BE2C (cell line): ENCODE data around the gene ANKRD28.

Experiments
- DNase-seq: peaks from one replicate; pipeline ENCODE4 v3.0.0-alpha.2; 2020
- H3K27me3 ChIP-seq: fragments of 250-450 bp; sonication (Bioruptor Pico); 2 replicates; pipeline ENCODE4 v1.5.1; 2020; ENCODE audit warnings: mild to moderate bottlenecking
- H3K36me3 ChIP-seq: fragments of 250-450 bp; sonication (Bioruptor Pico); 2 replicates; pipeline ENCODE4 v1.5.1; 2020; ENCODE audit warnings: mild to moderate bottlenecking
- H3K4me1 ChIP-seq: fragments of 250-450 bp; sonication (Bioruptor Pico); 2 replicates; pipeline ENCODE4 v1.5.1; 2020
- H3K4me3 ChIP-seq: 2 replicates; pipeline ENCODE4 v1.5.1; 2011; ENCODE audit warnings: low read depth, low read length
- H3K9me3 ChIP-seq: fragments of 250-450 bp; sonication (Bioruptor Pico); 2 replicates; pipeline ENCODE4 v1.5.1; 2020
- CTCF ChIP-seq: IDR thresholded peaks from 2 replicates; pipeline ENCODE4 v1.5.1; 2012; ENCODE audit warnings: mild to moderate bottlenecking, low read depth, low read length

ANKRD28 gene

GRCh38 chr3:15839568-15839967, 41.8 kb upstream of the ANKRD28 start:
- H3K27me3 ChIP-seq = no peaks in the 10 kb centered on the region
- no peak for DNase-seq
- no peak for TF ChIP-seq CTCF
- H3K4me1 ChIP-seq = no peaks in the 10 kb centered on the region
- H3K4me3 ChIP-seq = no peak overlapping the region
- H3K9me3 ChIP-seq = no peaks in the 10 kb centered on the region
- H3K36me3 ChIP-seq = no peaks in the 10 kb centered on the region

- Histone ChIP-seq H3K4me1 (no peaks in the 10 kb centered on the region), H3K9me3 (no peaks in the 10 kb centered on the region), H3K4me3 (no peak overlapping the region), H3K27me3 (no peaks in the 10 kb centered on the region), H3K36me3 (no peaks in the 10 kb centered on the region)
- DNase-seq = no peak
- no peak for TF ChIP-seq CTCF
Observed at GRCh38 chr3:15831927-15832326, 34.1 kb upstream of the ANKRD28 start.

- DNase-seq = no peak
- no peak for TF ChIP-seq CTCF
- Histone ChIP-seq H3K36me3 (no peaks in the 10 kb centered on the region), H3K9me3 (no peaks in the 10 kb centered on the region), H3K27me3 (no peaks in the 10 kb centered on the region), H3K4me1 (no peaks in the 10 kb centered on the region), H3K4me3 (no peak overlapping the region)
Observed at GRCh38 chr3:15825016-15825415, 27.2 kb upstream of the ANKRD28 start.

GRCh38 chr3:15823092-15823491, 25.3 kb upstream of the ANKRD28 start:
- Histone ChIP-seq H3K9me3 (no peaks in the 10 kb centered on the region), H3K27me3 (no peaks in the 10 kb centered on the region), H3K4me1 (no peaks in the 10 kb centered on the region), H3K36me3 (no peaks in the 10 kb centered on the region), H3K4me3 (no peak overlapping the region)
- TF ChIP-seq CTCF = no peak
- no peak for DNase-seq

- Histone ChIP-seq H3K36me3 (no peaks in the 10 kb centered on the region), H3K4me1 (no peaks in the 10 kb centered on the region), H3K27me3 (no peaks in the 10 kb centered on the region), H3K9me3 (no peaks in the 10 kb centered on the region), H3K4me3 (no peak overlapping the region)
- DNase-seq = no peak
- TF ChIP-seq CTCF = no peak
Observed at GRCh38 chr3:15822281-15822680, 24.5 kb upstream of the ANKRD28 start.

- no peak for DNase-seq
- no peak overlapping the region for H3K4me3 ChIP-seq
- no peaks in the 10 kb centered on the region for H3K9me3 ChIP-seq
- H3K4me1 ChIP-seq = no peaks in the 10 kb centered on the region
- H3K36me3 ChIP-seq = no peaks in the 10 kb centered on the region
- H3K27me3 ChIP-seq = no peaks in the 10 kb centered on the region
- TF ChIP-seq CTCF = no peak
Observed at GRCh38 chr3:15820911-15821310, 23.1 kb upstream of the ANKRD28 start.
